Large intestine (tissue), 3 donors: ENCODE measurements around the gene SMAD7. TPM values are rescaled to one million over a fixed set of nuclear protein-coding genes. Genes with fewer than 3 reads are reported as not detected.
A peak's percentile ranks its signal among the peaks of the same experiment; 100 is the strongest.

Source experiments
- DNase-seq, 2 donors: peaks; one replicate each; pipeline versions ENCODE4 v3.0.0 to v3.0.0-alpha.2; 2013
- H3K27ac ChIP-seq: one replicate; pipeline ENCODE4 v1.5.1; 2013; ENCODE audit warnings: low read length
- H3K27me3 ChIP-seq: 2 replicates; pipeline ENCODE4 v1.6.1; 2013; ENCODE audit warnings: low read length; ENCODE audit not compliant: control insufficient read depth, insufficient read depth
- H3K36me3 ChIP-seq: 2 replicates; pipeline ENCODE4 v1.6.1; 2013; ENCODE audit warnings: low read length; ENCODE audit not compliant: control insufficient read depth, insufficient read depth
- H3K4me1 ChIP-seq: one replicate; pipeline ENCODE4 v1.6.1; 2013; ENCODE audit warnings: low read length; ENCODE audit not compliant: control insufficient read depth, insufficient read depth
- H3K4me3 ChIP-seq: one replicate; pipeline ENCODE4 v1.5.1; 2013; ENCODE audit warnings: low read length
- H3K9me3 ChIP-seq: one replicate; pipeline ENCODE4 v1.6.1; 2013; ENCODE audit warnings: mild to moderate bottlenecking, low read depth, low read length, moderate library complexity; ENCODE audit not compliant: control insufficient read depth
- WGBS: methylation state at CpG from one replicate; pipeline ENCODE4 v1.1.5; 2013; ENCODE audit warnings: low lambda C conversion rate; ENCODE audit not compliant: insufficient coverage; 5-methylcytosine and 5-hydroxymethylcytosine counted together
- polyA plus RNA-seq: library from polyadenylated mRNA; unstranded; fragments of 120-200 nt; gene quantifications from one replicate; pipeline ENCODE4 v1.2.1, GENCODE V29; 2013

SMAD7 gene
- polyA plus RNA-seq, 1 donor, result 59.4 TPM

GRCh38 chr18:48937869-48938750 lies 12.7 kb downstream of the SMAD7 start:
- no peak overlapping the region for H3K4me3 ChIP-seq
- 100% methylated on average over 1 of the region's 6 CpGs for WGBS
- no peak for DNase-seq
- peaks cover 76% of the 10 kb centered on the region for H3K36me3 ChIP-seq
- peaks cover 87% of the 10 kb centered on the region for H3K4me1 ChIP-seq
- H3K27ac ChIP-seq, result peak overlapping the region; percentile 62
- no peaks in the 10 kb centered on the region for H3K9me3 ChIP-seq
- H3K27me3 ChIP-seq, result no peaks in the 10 kb centered on the region

- peak overlapping the region; percentile 92 for H3K27ac ChIP-seq
- H3K27me3 ChIP-seq, result no peaks in the 10 kb centered on the region
- no CpG with 5 or more reads among the region's 9 CpGs for WGBS
- H3K4me1 ChIP-seq, result peaks cover 90% of the 10 kb centered on the region
- H3K4me3 ChIP-seq, result no peak overlapping the region
- no peaks in the 10 kb centered on the region for H3K9me3 ChIP-seq
- H3K36me3 ChIP-seq, result peaks cover 63% of the 10 kb centered on the region
- no peak for DNase-seq
Measured at GRCh38 chr18:48935433-48935774, 15.4 kb downstream of the SMAD7 start.

GRCh38 chr18:48934723-48935432 lies 15.9 kb downstream of the SMAD7 start:
- no peak overlapping the region for H3K4me3 ChIP-seq
- H3K27ac ChIP-seq, result peak overlapping the region; percentile 92
- peaks cover 58% of the 10 kb centered on the region for H3K36me3 ChIP-seq
- H3K27me3 ChIP-seq, result no peaks in the 10 kb centered on the region
- H3K4me1 ChIP-seq, result peaks cover 89% of the 10 kb centered on the region
- 52% methylated on average over 2 of the region's 14 CpGs for WGBS
- no peak for DNase-seq
- H3K9me3 ChIP-seq, result no peaks in the 10 kb centered on the region

GRCh38 chr18:48934415-48934722 lies 16.4 kb downstream of the SMAD7 start:
- H3K27ac ChIP-seq, result peak overlapping the region; percentile 92
- peaks cover 53% of the 10 kb centered on the region for H3K36me3 ChIP-seq
- H3K27me3 ChIP-seq, result no peaks in the 10 kb centered on the region
- peaks cover 89% of the 10 kb centered on the region for H3K4me1 ChIP-seq
- H3K4me3 ChIP-seq, result no peak overlapping the region
- H3K9me3 ChIP-seq, result no peaks in the 10 kb centered on the region
- DNase-seq, result no peak
- WGBS, result 67% methylated on average over 1 of the region's 3 CpGs

GRCh38 chr18:48933578-48934414 lies 17.0 kb downstream of the SMAD7 start:
- no CpG with 5 or more reads among the region's 23 CpGs for WGBS
- peaks cover 50% of the 10 kb centered on the region for H3K36me3 ChIP-seq
- no peaks in the 10 kb centered on the region for H3K9me3 ChIP-seq
- H3K27ac ChIP-seq, result peak overlapping the region; percentile 92
- no peak overlapping the region for H3K4me3 ChIP-seq
- peaks cover 91% of the 10 kb centered on the region for H3K4me1 ChIP-seq
- no peaks in the 10 kb centered on the region for H3K27me3 ChIP-seq
- DNase-seq, result no peak

- H3K4me1 ChIP-seq, result peaks cover 91% of the 10 kb centered on the region
- WGBS, result no CpG with 5 or more reads among the region's 10 CpGs
- peaks cover 42% of the 10 kb centered on the region for H3K36me3 ChIP-seq
- H3K27ac ChIP-seq, result peak overlapping the region; percentile 92
- no peaks in the 10 kb centered on the region for H3K27me3 ChIP-seq
- no peaks in the 10 kb centered on the region for H3K9me3 ChIP-seq
- DNase-seq, result no peak
- H3K4me3 ChIP-seq, result no peak overlapping the region
Measured at GRCh38 chr18:48932822-48933510, 17.8 kb downstream of the SMAD7 start.

- Histone ChIP-seq H3K9me3 (no peaks in the 10 kb centered on the region), H3K4me1 (peaks cover 91% of the 10 kb centered on the region), H3K27me3 (no peaks in the 10 kb centered on the region), H3K4me3 (no peak overlapping the region), H3K36me3 (peaks cover 41% of the 10 kb centered on the region), H3K27ac (peak overlapping the region; percentile 92)
- WGBS, result no CpG with 5 or more reads among the region's 7 CpGs
- DNase-seq, result no peak
Measured at GRCh38 chr18:48932462-48932818, 18.3 kb downstream of the SMAD7 start.

GRCh38 chr18:48931680-48932461 lies 18.9 kb downstream of the SMAD7 start:
- no CpG with 5 or more reads among the region's 11 CpGs for WGBS
- Histone ChIP-seq H3K4me1 (peaks cover 91% of the 10 kb centered on the region), H3K9me3 (no peaks in the 10 kb centered on the region), H3K27ac (peak overlapping the region; percentile 92), H3K36me3 (peaks cover 40% of the 10 kb centered on the region), H3K4me3 (no peak overlapping the region), H3K27me3 (no peaks in the 10 kb centered on the region)
- no peak for DNase-seq

- WGBS, result no CpG with 5 or more reads among the region's 3 CpGs
- H3K27me3 ChIP-seq, result no peaks in the 10 kb centered on the region
- H3K36me3 ChIP-seq, result peaks cover 35% of the 10 kb centered on the region
- no peak for DNase-seq
- H3K9me3 ChIP-seq, result no peaks in the 10 kb centered on the region
- H3K4me1 ChIP-seq, result peaks cover 97% of the 10 kb centered on the region
- H3K4me3 ChIP-seq, result no peak overlapping the region
- peak overlapping the region; percentile 92 for H3K27ac ChIP-seq
Measured at GRCh38 chr18:48930926-48931325, 19.8 kb downstream of the SMAD7 start.
